ENCODE measurements around the gene HIC1.

HIC1 gene

GRCh38 chr17:2047590-2047989 is 7.3 kb upstream of the HIC1 start:
- no peak for DNase-seq

- DNase-seq = no peak
Observed at GRCh38 chr17:2048805-2049204, 6.1 kb upstream of the HIC1 start.

- peak; percentile 72 for DNase-seq
Observed at GRCh38 chr17:2049333-2050299, 5.3 kb upstream of the HIC1 start.

- DNase-seq = peak; percentile 55
Observed at GRCh38 chr17:2050300-2051060, 4.4 kb upstream of the HIC1 start.

- no peak for DNase-seq
Observed at GRCh38 chr17:2051061-2051932, 3.6 kb upstream of the HIC1 start.

GRCh38 chr17:2051933-2052559 is 2.9 kb upstream of the HIC1 start:
- DNase-seq = no peak

- peak; percentile 43 for DNase-seq
Observed at GRCh38 chr17:2053380-2054261, 1.3 kb upstream of the HIC1 start.

- no peak for DNase-seq
Observed at GRCh38 chr17:2054262-2054511, 716 bp upstream of the HIC1 start.

- no peak for DNase-seq
Observed at GRCh38 chr17:2055292-2056205, 646 bp downstream of the HIC1 start.

- no peak for DNase-seq
Observed at GRCh38 chr17:2056206-2057174, 1.6 kb downstream of the HIC1 start.

- DNase-seq = no peak
Observed at GRCh38 chr17:2057175-2057759, 2.4 kb downstream of the HIC1 start.

- no peak for DNase-seq
Observed at GRCh38 chr17:2057760-2058585, 3.1 kb downstream of the HIC1 start.

GRCh38 chr17:2058586-2059546 is 4.0 kb downstream of the HIC1 start:
- peak; percentile 86 for DNase-seq

- DNase-seq = no peak
Observed at GRCh38 chr17:2059547-2060384, 4.9 kb downstream of the HIC1 start.

GRCh38 chr17:2060385-2060658 is 5.4 kb downstream of the HIC1 start:
- DNase-seq = no peak
